Measurements from ENCODE around the gene KRT14.
"Not testable (repeated sequence)": the region's sequence is repeated elsewhere in the genome, so short reads cannot be mapped to it uniquely, and the experiment has no call there.

Gene KRT14

DNA sequence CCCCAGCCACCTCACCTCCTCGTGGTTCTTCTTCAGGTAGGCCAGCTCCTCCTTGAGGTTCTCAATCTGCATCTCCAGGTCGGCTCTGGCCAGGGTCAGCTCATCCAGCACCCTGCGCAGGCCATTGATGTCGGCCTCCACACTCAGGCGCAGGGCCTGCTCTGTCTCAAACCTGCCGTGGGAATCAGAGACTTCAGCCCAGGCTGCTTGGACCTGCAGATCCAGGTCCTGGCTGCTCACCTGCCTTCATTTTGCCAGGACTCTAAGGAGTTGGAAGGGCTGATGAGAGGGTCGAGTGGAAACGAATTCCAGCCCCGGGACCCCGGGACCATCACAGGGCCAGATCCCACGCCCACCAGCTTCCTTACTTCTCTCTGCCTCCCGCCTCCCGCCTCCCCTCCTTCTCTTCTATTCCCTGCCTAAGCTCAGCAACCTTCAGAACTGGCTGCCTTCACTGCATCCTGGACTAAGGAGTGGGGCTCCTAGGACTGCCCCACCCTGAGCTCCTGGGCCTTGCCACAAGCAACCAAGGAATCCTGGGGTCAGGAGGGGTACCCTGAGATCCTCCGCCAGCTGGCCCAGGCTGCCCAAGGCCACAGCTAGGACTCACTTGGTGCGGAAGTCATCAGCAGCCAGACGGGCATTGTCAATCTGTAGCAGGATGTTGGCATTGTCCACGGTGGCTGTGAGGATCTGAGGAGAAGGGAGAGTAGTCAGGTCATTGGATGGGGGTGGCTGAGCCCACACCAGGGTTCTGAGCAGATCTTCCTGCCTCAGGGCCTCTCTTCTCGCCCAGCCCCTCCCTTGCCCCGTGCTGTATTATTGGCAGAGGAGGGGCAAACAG, 35.9 kb upstream of the KRT14 start:
- not testable (repeated sequence) for DNase-seq

DNA sequence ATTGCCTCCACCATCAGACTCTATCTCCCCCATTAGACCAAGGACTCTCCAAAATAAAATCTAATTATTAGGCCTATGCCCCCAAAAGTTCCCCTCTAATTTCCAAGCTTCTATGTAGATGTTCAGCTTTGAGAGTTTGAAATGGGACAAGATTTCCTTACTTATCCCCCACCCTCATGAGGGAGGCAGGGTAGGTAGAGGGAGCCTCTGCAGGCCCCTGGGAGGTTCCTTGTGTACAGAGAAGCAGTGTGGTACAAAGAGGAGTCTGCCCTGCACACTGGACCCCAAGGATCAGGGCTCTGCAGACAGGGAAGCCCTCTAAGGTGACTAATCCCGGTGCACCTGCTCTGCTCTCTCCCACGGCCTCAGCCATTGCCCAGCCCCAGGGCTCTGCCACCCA, 35.2 kb upstream of the KRT14 start:
- DNase-seq: no peak

GRCh38 chr17:41621435-41621817, 34.7 kb upstream of the KRT14 start:
- DNase-seq: not testable (repeated sequence)

GRCh38 chr17:41620583-41621434, 34.1 kb upstream of the KRT14 start:
- peak; percentile 5 for DNase-seq

DNA sequence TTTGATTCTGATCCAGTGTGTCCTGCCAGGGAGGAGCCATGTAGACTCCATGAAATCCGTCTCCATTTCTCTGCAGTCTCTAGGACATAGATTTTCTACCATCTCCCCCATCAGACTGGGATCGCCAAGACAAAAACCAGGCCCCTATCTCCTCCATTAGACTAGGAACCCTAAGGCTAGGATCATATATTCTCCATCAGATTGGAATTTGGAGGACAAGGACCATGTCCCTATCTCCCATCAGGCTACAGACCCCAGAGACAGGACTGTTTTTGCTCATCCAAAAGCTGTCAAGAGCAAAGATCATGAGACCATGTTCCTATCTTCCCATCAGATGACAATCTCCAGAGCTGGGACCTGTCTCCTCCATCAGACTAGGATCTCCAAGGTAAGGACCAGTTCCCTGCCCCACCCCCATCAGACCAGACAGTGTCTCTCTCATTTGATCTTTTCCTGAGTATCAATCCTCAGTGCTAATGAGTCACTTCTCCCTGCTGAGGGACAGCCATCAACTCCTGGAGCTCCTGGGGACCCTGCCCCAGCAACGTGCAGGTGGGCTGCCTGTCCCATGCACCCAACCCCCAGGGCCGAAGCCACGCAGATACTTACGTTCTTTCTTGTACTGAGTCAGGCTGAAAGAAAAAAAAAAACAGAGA, 33.4 kb upstream of the KRT14 start:
- not testable (repeated sequence) for DNase-seq

GRCh38 chr17:41619036-41619926, 32.6 kb upstream of the KRT14 start:
- DNase-seq: no peak

DNA sequence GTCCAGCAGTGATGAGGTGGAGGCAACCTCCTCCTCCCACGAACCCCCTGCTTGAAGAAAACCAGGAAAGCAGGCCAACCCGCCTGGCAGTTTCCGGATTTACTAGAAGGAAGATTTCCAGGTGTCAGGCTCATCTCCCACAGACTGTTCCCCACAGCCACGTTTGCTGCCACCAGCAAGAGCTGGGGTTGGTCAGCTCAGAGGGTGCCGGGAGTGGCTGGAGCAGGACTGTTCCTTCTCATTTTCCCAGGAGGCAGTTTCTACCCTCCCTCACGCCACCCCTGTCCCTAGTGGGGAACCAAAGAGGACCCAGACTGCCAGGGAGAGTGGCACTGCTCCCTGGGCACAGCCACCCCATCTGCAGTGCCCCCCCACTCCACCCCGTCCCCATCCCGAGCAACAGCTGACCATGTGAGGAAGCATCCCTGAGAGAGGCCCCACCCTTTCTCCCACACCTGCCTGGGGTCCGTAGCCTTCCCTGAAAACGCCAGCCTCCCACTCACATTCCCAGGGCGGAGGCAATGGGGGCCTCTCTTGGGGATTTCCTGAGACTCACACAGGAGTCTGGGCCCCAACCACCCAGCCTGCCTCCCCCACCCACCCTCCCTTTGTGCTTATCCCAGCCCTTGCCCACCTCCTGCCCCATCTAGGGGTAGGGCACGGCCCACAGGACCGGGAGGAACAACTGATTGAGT, 31.8 kb upstream of the KRT14 start:
- no peak for DNase-seq

DNA sequence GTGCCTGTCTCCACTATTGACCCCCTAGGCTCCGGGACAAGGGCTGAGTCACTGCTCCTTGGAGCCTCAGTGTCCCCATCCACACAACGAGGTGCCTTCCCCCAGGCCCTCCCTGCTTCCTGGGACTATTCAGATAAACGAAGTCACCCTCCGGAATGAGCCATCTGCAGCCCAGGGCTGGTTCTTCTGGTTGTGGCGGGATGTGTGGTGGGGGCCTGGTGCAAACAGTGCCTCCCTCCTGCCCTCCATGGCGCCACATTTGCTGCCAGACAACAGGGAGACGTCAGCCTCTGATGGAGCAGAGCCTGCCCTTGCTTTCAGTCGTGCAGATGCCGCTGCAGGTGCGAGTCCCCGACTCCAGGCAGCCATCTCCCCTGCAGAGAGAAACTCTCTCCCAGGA, 31.0 kb upstream of the KRT14 start:
- DNase-seq: no peak

- no peak for DNase-seq
These were observed 30.4 kb upstream of the KRT14 start for GRCh38 chr17:41617136-41617535.

DNA sequence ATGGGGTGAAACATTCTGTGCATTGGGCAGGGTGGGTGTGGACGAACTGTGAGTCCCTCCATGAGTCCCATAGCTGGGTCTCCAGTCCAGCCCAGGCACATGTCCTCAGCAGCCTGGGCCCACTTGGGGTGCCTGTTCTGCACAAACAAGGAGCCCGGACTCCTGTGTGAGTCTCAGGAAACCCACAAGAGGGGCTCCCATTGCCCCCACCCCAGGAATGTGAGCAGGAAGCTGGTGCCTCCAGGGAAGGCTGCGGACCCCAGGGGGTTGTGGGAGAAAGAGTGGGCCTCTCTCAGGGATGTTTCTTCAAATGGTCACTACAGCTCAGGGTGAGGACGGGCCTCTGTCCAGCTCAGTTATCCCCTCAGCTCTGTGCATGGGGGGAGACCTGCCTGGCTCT, 29.8 kb upstream of the KRT14 start:
- DNase-seq: not testable (repeated sequence)

DNA sequence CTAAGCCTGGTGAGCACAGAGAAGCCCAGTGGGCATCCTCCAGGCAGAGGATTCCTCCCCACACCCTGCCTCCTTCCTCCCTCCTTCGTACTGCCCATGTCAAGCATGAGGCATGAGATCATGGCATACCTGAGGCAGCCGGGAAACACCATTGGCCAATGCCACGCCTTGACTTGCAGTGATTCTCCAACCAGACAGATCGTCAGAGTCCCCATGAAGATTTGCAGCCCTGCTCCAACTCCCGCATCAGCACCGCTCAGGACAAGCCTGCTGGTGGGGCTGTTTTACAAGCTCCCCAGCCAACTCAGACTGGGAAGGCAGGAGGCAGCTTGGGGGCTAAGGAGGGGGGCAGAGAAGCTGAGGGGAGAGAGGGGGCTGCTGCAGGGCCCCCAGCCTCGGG, 28.8 kb upstream of the KRT14 start:
- DNase-seq: no peak

DNA sequence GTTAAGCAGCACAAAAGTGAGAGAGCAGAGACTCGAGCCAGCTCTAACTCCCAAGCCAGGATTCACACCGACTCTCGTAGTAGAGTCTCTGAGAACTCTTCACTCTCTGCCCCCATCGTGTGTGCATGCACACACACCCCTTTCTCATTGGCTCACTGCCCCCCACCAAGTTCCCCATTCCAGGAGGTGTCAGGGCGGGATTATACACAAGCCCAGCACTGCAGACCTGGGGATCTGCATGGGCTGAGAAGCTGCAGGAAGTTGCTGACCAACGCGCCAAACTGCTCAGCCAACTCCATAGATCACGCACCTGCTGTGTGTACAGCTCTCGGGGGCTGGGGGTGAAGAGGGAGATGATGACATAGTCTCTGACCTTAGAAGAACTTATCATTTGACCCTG, 28.1 kb upstream of the KRT14 start:
- DNase-seq: not testable (repeated sequence)

GRCh38 chr17:41614098-41614497, 27.4 kb upstream of the KRT14 start:
- no peak for DNase-seq

DNA sequence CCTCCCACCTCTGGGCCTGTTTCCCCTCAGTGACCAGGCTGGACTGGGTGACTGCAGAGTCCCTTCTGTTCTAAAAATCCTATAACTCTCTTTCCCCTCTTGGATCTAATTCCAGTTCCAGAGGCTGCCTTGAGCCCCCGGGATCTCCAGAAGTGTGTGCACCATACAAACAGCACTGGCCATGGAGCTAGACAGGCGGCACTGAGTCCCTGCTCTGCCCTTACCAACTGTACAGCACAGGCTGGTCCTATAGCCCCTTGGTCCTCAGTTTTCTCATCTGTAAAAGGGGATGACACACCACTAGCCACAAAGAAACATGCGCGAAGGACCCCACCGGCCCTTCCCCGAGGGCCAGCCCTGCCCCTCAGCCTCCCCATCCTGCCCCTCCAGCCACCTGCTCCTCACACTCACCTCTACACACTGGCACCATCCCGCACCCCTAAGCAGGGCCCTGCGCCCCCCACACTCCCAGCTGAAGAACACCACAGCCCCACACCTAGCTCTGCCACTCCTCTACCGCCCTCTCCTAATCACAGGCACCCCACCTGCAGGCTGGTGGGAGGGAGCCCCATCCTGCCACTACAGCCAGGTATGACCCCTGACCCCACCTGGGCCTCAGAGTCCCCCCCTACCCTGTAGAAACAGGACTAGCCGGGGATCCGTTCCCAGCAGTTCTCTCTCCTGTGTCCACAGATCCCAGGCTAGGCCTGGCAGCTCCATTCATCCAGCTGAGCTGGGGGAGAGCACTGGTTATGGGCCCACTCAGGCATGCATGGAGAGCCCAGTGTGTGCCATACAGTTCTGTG, 26.8 kb upstream of the KRT14 start:
- no peak for DNase-seq

GRCh38 chr17:41612376-41613160, 25.9 kb upstream of the KRT14 start, which contains the start of gene KRT16:
TSS of gene KRT16 (minus strand) at chr17:41612767. CDS start at chr17:41612688, 79 bp downstream.
- not testable (repeated sequence) for DNase-seq

DNA sequence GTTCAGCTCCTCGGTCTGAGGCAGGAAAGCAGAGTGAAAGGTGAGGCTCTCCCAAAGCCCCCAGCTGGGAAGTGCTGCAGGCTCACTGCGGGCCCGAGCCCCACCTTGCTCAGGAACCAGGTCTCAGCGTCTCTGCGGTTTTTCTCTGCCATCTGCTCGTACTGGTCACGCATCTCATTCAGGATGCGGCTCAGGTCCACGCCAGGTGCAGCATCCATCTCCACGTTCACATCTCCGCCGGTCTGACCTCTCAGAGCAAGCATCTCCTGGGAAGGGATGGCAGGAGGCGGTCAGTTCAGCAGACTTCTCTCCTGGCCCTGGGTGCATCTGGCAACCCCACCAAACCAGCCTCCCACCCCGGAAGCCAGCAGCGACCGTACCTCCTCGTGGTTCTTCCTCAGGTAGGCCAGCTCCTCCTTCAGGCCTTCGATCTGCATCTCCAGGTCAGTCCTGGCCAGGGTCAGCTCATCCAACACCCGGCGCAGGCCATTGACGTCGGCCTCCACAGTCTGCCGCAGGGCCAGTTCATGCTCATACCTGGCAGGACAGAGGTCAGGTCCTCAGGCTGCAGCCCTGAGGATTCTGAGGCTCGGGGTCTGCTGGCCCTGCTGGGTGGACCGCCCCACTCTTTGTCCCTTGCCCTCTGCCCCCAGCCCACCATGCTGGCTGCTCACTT, 24.4 kb upstream of the KRT14 start:
- no peak for DNase-seq

DNA sequence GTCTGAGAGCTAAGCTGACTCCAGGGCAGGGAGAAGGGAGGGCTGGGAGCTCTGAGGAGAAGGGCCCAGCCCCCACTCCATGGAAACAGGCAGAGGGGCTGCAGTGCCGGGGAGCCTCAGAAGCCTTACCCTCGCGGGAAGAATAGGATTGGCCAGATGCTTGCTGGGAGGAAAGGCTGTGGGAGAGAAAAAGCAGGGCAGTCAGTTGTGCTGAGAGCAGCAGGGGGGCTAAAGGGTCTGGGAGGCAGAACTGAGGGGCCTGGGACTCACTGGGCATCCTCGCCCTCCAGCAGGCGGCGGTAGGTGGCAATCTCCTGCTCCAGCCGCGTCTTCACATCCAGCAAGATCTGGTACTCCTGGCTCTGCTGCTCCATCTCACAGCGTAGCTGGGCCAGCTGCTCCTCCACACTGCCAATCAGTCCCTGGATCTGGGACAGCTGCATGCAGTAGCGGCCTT, 23.4 kb upstream of the KRT14 start:
- not testable (repeated sequence) for DNase-seq

DNA sequence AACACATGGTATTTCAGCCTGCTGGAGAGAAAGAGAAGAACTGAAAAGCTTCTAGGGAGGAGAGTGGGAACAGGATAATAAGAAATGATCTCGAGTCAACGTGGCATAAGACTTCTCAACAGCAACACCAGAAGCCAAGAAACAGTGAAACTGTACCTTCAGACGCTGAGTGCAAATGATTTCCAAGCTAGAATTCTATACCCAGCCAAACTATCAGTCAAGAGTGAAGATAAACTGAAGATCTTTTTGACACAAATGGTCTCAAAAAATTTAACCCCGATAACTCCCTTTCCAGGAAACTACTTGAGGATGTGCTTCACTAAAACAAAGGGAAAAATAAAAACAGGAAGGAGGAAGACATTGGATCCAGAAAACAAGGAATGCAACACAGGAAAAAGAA, 20.2 kb upstream of the KRT14 start:
- DNase-seq: not testable (repeated sequence)

- DNase-seq: no peak
These were observed 15.8 kb upstream of the KRT14 start for GRCh38 chr17:41602524-41602923.

All from fibroblast of upper back skin (primary cell).